Measurements from ENCODE around the gene AGBL4.
"Not testable (repeated sequence)": the region's sequence is repeated elsewhere in the genome, so short reads cannot be mapped to it uniquely, and the experiment has no call there.

The AGBL4 gene

DNA sequence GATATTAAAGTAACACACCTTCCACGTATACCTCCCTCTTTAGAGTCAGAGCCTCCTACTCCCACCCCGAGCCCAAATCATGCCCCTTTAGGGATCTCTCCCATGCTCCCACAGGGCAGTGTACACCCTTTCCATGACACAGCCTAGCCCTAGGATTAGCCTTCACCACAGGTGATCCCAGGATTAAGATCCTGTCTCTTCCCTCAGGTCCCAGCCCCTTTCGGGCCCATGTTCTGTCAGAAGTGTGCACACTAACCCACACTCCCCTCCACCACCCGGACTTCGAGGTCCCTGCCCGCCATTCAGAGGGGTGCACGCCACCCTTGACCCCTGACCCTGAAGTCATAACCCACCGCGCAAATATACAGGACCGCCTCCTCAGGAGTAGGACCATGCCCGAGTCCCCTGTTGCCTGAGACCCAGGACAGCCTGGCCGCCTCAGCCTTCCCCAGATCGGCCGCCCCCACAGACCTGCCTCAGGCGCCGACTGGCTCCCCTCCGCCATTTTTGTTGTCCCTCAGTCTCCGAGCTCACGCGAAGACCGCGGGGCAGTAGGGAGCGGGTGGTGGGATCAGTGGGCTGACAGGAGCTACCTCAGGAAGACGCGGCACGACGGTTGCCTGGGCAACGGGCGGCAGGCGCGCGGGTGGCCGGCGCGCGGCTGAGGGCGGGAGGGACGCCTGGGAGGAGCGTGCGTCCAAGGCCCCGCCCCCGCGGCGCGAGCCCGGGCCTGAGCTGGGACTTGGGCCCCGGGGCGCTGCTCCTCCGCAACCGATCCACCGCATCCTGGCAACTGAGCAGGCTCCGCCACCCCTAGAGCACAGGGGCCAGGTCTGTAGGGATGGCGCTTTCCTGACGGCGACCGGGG is at the start of gene AGBL4:
Gene AGBL4 (minus strand): TSS at position 663 of the 868 bp plus-strand sequence.
- no peak for DNase-seq

DNA sequence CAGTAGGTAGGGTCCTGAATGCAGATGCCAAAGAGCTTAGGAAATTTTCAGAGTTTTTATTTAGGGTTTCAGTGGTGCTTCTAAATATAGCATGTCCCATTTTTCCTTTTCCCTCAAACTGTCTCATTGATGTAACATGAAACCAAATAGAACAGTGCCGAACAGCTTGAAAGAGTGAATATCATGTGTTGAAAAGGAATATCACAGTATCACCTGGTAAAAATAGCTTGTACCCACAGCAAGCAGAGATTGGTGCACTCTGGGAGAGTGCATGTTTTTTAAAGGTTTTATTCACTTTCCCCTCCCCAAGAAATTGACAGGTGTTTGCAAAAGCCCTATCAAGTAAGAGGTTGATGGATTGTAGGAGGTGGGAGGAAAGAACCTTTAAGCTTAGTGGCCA is 43.1 kb upstream of the AGBL4 start:
- no peak for DNase-seq

DNA sequence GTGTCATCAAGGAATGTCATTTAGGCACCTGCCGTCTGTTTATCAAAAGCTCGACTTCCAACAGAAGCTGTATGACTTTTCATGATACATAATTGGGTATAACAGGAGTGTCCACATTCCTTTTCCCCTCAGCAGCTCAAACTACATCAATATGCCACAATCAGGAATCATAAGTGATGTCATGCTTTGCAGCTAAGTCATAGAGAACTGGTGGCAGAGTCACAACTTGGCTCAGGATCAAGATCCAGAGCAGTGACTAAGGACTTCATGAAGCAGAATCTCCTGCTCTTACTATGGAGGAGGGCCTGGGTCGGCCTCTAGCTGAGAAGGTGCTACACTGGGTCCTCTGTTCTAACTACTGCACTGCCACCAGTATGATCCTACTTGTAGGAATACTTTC is 36.5 kb upstream of the AGBL4 start:
- DNase-seq, result no peak

DNA sequence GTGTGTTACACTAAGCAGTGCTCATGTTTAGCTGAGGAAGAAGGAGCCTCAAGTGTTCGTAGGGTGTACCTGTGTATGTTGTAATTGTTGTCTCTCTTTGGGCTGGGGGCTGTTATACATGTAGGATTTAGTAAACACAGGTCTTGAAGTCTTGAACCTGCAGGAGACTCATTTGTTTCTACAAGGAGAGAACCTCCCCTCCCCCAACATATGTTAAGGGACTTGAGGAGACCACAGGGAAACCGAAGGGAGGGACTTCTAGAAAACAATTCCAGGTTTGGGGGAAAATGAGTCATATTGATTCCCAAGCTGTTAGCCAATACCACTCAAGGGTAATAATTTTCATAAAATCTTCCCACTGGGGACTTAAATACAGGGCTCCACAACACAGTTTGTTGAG is 25.0 kb upstream of the AGBL4 start:
- no peak for DNase-seq

DNA sequence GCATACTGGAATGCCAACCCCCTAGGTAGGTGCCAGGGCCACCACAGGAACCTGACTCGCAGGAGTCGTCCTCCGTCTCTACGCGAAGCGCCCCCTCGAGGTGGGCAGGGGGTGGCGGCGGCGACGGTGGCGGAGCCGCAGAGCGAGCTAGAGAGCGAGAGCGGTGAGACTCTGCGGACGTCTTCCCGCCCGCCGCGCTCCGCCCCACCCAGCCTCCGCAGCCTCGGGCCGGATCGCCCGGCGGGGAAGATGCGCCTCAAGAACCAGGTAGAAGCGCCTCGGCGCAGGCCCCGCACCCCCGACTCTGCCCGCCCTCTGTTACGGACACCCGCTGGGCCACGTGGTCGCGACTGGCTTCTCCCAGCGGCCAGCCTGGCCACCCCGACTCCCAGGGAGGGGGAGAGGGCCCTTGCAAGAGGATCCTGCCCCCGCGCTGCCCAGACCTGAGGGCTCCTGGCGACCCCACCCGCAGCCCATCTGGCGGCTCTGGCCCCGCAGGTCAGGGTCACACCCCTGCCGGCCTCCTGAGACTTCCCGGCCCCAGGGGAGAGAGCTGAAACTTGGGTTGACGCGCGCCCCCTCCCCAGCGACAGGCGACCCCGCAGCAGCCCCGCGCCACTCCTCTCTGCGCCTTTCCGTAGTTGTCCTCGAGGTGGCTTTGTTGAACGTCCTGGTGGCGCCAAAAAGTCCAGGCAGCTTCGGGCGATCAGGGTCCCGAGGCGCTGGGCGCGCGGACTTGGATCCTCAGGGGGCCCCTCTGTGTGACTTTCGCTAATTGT is 24.4 kb upstream of the AGBL4 start:
- no peak for DNase-seq

DNA sequence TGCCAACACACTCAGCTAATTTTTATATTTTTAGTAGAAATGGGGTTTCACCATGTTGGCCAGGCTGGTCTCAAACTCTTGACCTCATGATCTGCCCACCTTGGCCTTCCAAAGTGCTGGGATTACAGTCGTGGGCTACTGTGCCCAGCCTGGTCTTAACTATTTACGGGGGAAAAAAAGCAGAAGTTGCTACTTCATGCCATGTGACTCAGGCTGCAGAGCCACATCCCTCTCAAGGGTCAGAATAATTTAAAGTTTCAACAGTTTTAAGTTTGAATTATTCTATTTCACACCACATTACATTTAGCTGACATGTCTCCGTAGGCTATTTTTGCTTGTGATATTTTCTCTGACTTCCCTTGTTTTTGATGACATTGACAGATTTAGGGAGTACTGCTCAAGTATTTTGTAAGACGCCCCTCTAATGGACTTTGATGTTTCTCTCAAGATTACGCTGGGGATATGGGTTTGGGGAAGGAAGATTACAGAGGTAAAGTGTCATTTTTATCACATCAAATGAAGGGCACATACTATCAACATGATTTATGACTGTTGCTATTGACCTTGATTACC is 14.6 kb upstream of the AGBL4 start:
- DNase-seq, result no peak

DNA sequence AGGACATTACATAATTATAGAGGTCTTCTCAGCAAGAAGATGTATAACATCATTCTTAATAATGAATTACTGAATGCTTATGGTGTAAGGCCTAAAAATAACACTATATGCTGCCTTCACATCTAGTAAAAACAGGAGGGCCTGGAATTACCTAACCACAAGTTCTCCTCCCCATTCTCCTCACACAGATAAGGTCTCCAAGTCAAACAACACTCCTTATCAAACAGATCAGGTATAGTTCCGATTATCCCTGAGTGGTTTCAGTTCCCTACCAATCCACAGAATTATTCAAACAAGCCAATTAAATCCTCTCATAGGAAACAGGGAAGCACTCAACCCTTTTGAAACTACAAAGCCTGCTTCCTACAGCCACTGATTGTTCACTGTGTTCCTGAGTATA is 4.0 kb upstream of the AGBL4 start:
- no peak for DNase-seq

DNA sequence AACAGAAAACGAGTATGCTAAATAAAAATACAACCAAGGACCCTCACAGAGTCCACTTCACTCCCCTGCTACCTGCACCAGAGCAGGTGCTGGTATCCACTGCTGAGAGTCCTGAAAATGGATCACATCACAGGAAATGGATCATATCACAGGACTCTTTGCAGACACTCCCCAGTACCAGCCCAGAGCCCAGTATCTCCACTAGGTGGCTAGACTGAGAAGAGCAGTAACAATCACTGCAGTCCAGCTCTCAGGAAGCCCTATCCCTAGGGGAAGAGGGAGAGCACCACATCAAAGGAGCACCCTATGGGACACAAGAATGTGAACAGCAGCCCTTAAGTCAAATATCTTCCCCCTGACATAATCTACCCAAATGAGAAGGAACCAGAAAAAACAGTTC is 28.0 kb downstream of the AGBL4 start:
- no peak for DNase-seq

DNA sequence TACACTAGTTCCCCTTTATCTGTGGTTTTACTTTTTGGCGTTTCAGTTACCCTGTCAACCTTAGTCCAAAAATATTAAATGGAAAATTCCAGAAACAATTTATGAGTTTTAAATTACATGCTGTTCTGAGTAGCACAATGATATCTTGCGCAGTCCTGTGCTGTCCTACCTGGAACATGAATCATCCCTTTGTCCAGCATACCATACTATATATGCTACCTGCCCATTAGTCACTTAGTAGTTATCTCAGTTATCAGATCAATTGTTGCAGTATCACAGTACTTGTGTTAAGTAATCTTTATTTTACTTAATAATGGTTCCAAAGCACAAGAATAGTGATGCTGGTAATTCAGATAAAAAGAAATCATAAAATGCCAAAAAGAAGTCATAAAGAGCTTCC is 52.7 kb downstream of the AGBL4 start:
- no peak for DNase-seq

DNA sequence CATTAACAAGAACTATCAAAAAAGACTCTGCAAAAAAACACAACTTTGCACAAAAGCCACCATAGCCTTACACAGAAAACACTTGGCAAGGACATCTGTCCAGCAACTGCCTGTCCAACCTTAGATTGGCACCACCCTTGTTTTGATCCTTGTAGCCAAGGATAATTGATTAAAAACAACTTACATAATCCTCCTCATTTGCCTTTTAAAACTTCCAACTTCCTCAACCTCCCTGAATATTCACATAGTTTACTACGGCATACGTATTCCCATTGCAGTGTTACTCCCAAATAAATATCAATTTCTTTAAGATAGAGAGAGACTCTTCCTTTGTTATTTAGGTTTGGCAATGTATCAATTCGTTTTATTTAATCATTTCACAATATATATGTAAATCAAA is 72.4 kb downstream of the AGBL4 start:
- no peak for DNase-seq

DNA sequence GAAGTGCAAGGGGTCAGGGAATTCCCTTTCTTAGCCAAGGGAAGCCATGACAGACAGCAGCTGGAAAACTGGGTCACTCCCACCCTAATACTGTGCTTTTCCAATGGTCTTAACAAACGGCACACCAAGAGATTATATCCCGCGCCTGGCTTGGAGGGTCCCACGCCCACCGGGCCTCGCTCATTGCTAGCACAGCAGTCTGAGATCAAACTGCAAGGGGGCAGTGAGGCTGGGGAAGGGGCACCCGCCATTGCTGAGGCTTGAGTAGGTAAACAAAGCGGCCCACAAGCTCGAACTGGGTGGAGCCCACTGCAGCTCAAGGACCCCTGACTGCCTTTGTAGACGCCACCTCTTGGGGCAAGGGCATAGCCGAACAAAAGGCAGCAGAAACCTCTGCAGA is 108.5 kb downstream of the AGBL4 start:
- DNase-seq, result not testable (repeated sequence)

DNA sequence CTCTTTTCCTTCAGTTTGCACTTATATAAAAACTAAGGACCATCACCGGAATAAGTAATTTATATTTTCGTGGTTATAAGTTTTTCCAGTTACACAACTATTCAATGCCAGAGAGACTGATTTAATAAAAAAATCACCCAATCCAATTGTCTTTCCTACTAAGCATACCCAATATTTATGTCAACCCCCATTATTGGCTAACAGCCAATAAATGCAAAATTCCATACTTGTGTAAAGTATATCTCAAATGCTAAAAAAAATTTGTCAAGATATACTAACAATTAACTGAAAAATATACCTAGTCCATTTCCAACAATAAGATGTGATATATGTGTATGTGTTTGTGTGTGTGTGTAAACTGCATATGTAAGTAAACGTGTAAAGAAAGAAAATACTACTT is 117.4 kb downstream of the AGBL4 start:
- no peak for DNase-seq

DNA sequence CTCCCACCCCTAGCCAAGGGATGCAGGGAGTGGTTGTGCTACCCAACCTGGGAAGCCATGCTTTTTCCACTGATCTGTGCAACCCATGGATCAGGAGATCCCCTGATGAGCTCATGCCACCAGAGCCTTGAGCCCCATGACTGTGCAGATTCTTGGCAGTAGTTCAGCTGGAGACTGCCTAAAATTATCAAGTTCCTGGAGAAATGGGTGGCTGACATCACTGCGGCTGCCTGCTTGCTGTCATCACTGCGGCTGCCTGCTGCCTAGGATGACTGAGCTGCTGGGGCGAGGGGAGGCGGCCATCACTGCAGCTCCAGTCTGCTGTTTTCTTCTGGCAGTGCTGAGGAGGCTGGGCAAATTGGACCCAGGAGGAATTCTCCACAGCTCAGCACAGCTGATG is 159.2 kb downstream of the AGBL4 start:
- no peak for DNase-seq

DNA sequence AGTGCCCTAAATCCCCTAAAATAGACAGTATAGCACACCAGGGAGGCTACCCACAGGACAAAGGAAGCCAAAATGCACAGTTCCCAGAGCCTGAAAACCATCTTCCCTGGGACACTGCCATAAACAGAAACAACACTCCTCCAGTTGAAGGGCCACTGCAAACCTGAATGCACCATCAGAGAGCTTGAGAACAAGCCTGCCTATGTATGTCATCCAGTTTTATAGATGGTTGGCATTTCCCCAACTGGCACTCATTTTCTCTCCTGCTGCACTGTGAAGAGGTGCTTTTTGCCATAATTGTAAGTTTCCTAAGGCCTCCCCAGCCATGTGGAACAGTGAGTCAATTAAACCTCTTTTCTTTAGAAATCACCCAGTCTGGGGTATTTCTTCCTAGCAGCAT is 169.0 kb downstream of the AGBL4 start:
- no peak for DNase-seq

DNA sequence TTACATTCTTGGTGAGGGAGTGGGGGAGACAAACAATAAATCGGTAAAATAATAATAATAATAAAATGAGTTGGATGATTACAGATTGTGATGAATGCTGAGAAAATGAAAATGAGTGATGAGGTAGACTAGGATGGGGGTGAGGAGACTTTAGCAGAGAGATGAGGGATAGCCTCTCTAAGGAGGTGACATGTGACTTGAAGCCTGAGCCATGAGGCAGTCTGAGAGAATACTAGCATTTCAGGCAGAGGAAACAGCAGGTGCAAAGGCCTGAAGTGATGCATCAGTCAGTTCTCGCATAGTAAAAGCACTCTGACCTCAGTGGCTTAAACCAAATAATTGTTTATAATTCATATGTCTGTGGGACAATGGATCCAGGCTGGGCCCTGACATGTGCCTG is 181.2 kb downstream of the AGBL4 start:
- no peak for DNase-seq

DNA sequence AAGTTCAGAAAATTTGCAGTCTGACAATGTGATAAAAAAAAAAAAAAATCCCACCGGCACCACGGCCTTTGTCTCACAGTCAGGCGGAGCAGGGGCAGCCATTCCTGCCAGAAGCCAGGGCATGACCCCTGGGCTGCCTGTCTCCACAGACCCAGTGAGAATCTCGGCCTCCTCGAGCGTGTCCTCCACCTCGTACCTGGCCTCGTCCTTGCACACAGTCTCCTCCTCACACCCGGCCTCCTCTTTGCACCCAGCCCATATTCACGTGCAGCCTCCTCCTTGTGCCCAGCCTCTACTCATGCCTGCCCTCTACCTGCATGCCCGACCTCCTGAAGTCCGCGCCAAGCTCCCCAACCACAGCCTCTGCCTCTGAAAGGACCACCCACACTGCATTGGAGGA is 182.0 kb downstream of the AGBL4 start:
- no peak for DNase-seq

DNA sequence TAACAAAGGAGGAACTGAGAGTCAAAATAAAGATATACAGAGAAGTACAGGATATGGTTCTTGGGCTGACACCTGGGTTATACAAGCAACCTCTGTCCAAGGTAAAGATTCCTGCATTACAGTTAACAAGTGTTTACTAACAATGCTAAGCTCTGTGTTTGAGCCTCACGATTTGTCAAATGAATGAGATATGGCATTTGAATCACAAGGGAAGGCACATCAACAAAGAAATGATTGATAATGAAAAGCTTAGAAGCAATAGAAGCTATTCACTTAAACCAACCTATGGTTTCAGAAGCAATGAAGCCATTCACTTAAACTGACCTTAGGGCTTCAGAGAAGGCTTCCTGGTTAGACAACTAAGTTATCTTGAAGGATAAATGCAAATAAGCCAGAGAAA is 199.5 kb downstream of the AGBL4 start:
- no peak for DNase-seq

DNA sequence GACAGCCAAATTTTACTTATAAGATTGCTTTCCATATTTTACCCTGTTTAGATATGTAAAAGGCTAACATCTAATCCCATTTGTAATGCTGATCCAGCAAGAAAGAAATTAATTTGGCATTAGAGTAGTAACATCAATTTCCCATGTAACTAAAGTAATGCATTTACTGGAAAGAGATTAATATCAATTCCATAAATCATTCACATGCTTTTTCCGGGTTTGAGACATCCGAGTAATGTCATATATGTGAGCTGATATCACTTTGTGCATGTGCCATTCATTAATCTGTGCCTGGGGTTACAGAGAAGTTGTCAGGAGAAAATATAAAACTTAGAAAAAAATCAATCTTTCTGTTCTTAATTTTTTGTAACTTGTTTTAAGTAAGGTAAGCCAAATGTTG is 206.1 kb downstream of the AGBL4 start:
- no peak for DNase-seq

DNA sequence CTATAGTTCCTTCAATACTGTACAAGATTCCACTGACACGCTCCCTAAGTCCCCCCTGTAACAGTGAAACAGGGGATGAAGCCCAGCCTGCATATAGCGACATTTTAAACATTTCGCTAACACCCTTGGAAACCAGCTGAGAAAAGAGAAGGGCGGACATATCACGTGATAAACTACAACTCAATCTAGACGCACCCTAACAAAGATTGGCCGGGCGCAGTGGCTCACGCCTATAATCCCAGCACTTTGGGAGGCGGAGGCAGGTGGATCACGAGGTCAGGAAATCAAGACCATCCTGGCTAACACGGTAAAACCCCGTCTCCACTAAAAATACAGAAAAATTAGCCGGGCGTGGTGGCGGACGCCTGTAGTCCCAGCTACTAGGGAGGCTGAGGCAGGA is 236.7 kb downstream of the AGBL4 start:
- DNase-seq, result not testable (repeated sequence)

DNA sequence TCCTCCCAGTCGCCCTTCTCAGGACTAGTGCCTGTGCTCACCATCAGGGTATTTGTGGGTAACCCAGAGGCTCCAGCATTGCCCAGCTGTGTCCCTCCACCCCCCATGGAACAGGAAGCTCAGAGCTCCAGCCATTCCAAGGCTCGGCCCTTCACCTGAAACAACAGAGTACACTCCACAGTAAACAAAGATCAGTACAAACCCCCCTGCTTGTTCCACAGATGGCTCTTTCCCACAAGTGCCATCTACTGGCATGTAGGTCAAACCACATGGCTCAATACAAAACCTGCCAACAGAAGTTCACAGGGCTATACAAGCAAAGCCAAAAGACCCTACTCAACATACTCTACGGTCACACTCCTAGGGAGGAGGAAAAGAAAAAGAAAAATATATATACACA is 258.7 kb downstream of the AGBL4 start:
- DNase-seq, result no peak

DNA sequence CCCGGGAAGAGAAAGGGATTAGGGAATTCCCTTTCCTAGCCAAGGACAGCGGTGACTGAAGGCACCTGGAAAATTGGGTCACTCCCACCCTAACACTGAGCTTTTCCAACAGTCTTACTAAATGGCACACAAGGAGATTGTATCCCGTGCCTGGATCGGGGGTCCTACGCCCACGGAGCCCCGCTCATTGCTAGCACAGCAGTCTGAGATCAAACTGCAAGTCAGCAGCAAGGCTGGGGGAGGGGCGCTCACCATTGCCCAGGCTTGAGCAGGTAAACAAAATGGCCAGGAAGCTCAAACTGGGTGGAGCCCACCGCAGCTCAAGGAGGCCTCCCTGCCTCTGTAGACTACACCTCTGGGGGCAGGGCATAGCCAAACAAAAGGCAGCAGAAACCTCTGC is 285.6 kb downstream of the AGBL4 start:
- not testable (repeated sequence) for DNase-seq

DNA sequence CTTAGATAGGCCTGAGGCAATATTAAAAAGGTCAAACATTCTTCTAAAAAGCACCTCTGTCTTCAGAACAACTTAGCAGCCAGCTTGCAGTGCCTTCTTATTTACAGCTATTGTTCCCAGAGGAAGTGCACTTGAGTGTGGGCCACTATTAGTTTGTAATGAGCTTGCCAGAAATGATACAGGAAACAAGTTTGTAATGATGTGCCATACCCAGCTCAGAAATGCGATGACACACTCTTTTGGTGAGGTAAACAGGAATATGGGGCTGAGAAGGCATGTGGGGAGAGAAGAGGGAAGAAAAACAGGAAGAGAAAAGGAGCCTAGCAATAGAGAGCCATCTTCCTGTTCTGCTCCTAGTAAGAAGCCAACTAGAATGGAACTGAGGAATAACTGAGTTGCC is 295.4 kb downstream of the AGBL4 start:
- no peak for DNase-seq

DNA sequence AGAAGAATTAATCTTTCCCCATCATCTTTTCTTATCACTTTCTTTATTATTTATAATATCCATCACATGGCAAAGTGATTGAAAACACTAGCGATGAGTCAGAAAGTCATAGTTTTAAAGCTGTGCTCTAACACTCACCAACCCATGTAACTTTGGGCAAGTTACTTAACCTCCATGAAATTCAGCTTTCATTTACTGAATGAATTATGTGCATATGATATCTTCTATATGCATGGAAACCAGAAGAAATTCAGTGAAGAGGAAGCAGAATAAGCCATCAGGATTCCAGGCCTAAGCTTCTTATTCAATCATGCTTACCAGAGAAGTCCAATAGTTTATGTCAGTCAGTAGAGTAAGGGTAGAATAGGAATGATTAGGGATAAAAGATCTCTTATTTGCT is 300.1 kb downstream of the AGBL4 start:
- no peak for DNase-seq

DNA sequence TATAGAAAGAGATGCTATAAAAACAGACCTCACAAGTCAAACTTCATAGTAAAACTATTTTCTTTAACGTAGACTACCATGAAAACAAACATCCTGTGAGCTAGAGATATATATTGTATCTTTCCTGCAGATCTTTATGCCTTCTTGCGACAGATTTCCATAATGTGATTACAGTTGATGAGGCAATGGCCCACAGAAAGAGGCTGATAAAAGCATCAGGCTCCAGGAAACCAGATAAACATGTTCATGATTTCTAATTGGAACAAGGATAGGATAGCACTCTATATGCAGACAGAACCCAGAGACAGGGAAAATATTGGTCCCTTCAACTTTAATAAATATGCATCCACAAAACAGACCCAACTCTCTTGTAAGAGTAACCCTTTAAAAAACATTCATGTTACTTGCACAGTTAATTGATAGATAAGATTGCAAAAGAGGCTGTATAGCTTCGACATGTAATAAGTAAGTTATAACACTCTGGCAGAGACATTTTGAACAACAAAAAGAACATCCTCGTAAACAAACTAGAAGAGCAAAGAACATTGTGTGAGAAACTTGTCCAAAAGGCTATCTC is 329.4 kb downstream of the AGBL4 start:
- no peak for DNase-seq

Measured in stimulated activated CD4-positive, alpha-beta T cell treated with anti-CD3 and anti-CD28 coated beads, Interleukin-4, amount 100 ng/mL, for 1 hour (primary cell).